ENCODE measurements around the gene CGREF1.
"Not testable (repeated sequence)": the region's sequence is repeated elsewhere in the genome, so short reads cannot be mapped to it uniquely, and the experiment has no call there.

GRCh38 chr2:27111392-27112078, 7.4 kb downstream of the CGREF1 start:
- TF ChIP-seq CTCF, POLR2A (IDR thresholded peaks at IDR 0.05): not testable (repeated sequence)
